Mucosa of descending colon (tissue), 3 donors: Measurements from ENCODE around the gene COG4. TPM values are rescaled to one million over a fixed set of nuclear protein-coding genes. Genes with fewer than 3 reads are reported as not detected.

ENCODE experiments used
- ATAC-seq: fragments of 200-7000 bp; cut with Tn5 transposase; one replicate; pipeline ENCODE4 v1.9.1; 2020; ENCODE audit warnings: mild to moderate bottlenecking, moderate library complexity
- DNase-seq, 3 donors: peaks; one replicate each; pipeline ENCODE4 v3.0.0-alpha.2; 2020
- H3K36me3 ChIP-seq: fragments of 200-600 bp; one replicate; pipeline ENCODE4 v1.8.0; 2021; ENCODE audit warnings: low read depth, mild to moderate bottlenecking
- H3K4me1 ChIP-seq: fragments of 200-600 bp; one replicate; pipeline ENCODE4 v1.8.0; 2021; ENCODE audit warnings: low read depth, mild to moderate bottlenecking
- H3K4me3 ChIP-seq: fragments of 200-600 bp; one replicate; pipeline ENCODE4 v1.8.0; 2021; ENCODE audit warnings: mild to moderate bottlenecking
- H3K9me3 ChIP-seq: fragments of 200-600 bp; one replicate; pipeline ENCODE4 v1.8.0; 2021; ENCODE audit warnings: mild to moderate bottlenecking
- intact Hi-C, 2 donors: fragments of 100-400 bp; cut with DNase I in 1 of 2; cut with micrococcal nuclease in 1 of 2; formaldehyde crosslinking; loops; one replicate each; pipeline versions ENCODE4 v1.11.0 to v1.11.1; 2022; cut with DNase I, micrococcal nuclease
- total RNA-seq, 3 donors: library from RNA; stranded (reverse); fragmentation: NEBNext Ultra II Directional in 2 of 3; extraction: Animal tissue kit (Norgen Biotek cat#: 25700) in 2 of 3; gene quantifications; one replicate each; pipeline versions ENCODE4 v1.2.1 to v1.2.4, GENCODE V29; 2021 to 2023
- TF ChIP-seq, protein P1 (sequence below): fragments of 200-600 bp; IDR thresholded peaks from one replicate; pipeline ENCODE4 v1.8.0; 2022; ENCODE audit warnings: antibody characterized with exemption, mild to moderate bottlenecking
- donor health status: DM: no; HTN: no; CAD: no; lungs with moderate emphysema.
- donor health status: DM: no; HTN: no; CAD: no.
- donor health status: DM: no; HTN: yes; CAD: no.

COG4 gene
- total RNA-seq, 3 donors from 2014 or later = 58.3 to 66.2 (median 60.5) TPM

DNA sequence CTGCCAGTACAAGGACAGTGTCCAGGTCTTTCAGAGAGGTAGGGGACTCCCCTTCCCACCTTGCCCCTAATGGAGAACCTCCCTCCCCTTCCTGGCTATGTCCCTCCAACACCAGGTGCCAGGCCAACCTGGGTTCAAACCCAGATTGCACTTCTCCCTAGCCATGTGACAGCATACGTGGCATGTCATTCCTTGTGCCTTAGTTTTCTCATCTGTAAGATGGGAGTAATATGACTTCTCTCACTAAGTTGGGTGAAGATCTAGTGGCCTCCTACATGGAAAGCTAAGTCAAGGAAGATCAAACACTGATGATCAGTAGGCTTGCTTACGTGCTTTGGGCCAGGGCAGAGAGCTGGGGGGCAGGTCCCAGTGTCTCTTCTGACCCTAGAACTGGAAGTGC lies 60.1 kb downstream of the COG4 start:
- DNase-seq (no peak), ATAC-seq (no peak)
- H3K9me3 ChIP-seq = no peaks in the 10 kb centered on the region
- TF ChIP-seq, protein P1, sequence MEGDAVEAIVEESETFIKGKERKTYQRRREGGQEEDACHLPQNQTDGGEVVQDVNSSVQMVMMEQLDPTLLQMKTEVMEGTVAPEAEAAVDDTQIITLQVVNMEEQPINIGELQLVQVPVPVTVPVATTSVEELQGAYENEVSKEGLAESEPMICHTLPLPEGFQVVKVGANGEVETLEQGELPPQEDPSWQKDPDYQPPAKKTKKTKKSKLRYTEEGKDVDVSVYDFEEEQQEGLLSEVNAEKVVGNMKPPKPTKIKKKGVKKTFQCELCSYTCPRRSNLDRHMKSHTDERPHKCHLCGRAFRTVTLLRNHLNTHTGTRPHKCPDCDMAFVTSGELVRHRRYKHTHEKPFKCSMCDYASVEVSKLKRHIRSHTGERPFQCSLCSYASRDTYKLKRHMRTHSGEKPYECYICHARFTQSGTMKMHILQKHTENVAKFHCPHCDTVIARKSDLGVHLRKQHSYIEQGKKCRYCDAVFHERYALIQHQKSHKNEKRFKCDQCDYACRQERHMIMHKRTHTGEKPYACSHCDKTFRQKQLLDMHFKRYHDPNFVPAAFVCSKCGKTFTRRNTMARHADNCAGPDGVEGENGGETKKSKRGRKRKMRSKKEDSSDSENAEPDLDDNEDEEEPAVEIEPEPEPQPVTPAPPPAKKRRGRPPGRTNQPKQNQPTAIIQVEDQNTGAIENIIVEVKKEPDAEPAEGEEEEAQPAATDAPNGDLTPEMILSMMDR = no peak
- no peaks in the 10 kb centered on the region for H3K4me1 ChIP-seq
- intact Hi-C loops = loop anchor here in 1 of 2 donors (10.0 kb wide), 1 partner anchor 68 kb away; no protein-coding TSS in a partner anchor
- H3K4me3 ChIP-seq = no peak overlapping the region
- no peaks in the 10 kb centered on the region for H3K36me3 ChIP-seq

DNA sequence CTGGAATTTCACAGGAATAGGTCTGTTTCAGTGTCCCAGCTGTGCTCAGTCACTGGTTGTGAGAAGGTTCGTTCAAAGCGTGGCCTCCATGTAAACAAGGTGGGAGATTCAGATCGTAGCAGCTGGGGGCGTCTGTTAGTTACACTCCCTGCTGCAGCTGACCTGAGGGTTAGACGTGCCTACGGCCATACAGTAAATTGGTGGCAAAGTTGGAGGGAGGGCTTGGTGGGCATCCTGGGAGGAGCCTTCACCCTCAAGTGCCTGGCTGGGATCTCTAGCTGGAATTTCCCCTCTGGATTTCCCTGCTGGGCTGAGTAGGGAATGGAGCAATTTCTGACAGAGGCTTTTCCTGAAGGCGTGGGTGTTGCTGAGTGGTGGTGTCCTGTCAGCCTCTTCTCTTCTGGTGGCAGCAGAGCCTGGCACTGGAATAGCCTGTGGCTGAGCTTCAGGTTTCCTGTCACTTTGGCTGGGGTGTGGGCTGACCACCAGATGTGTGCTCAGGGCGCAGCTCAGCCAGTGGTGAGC lies 62.6 kb downstream of the COG4 start:
- ATAC-seq = peak; percentile 32
- Histone ChIP-seq H3K4me3 (no peak overlapping the region), H3K9me3 (no peaks in the 10 kb centered on the region), H3K36me3 (no peaks in the 10 kb centered on the region), H3K4me1 (no peaks in the 10 kb centered on the region)
- no peak for DNase-seq
- TF ChIP-seq, protein P1 = no peak
- intact Hi-C loops = loop anchor here in 1 of 2 donors (10.0 kb wide), 1 partner anchor 66 kb away; no protein-coding TSS in a partner anchor

DNA sequence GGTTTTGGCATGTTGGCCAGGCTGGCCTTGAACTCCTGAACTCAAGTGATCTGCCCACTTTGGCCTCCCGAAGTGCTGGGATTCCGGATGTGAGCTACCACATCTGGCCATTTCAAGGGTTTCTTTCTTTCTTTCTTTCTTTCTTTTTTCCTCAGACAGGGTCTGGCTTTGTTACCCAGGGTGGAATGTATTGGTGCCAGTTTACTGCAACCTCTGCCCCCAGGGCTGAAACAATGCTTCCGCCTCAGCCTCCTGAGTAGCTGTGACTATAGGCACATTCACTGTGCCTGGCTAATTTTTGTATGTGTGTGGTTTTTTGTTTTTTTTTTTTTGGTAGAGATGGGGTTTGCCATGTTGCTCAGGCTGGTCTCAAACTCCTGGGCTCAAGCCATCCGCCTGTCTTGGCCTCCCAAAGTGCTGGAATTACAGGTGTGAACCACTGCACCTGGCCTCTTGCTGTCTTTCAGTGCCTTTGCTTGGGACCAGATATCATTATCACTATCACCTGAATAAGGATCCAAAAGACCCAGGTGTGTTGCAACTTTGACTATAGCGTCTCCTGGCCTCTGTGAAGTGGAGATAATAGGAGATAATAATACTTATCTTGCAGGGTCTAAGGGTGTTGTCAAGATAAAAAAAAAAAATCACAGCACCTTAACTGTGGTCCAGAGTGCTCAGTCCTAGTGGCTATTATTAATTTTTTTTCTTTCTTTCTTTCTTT lies 65.7 kb downstream of the COG4 start:
- DNase-seq = no peak
- no peak for ATAC-seq
- no peaks in the 10 kb centered on the region for H3K36me3 ChIP-seq
- TF ChIP-seq, protein P1 = no peak
- intact Hi-C loops = loop anchor here in 1 of 2 donors (10.0 kb wide), 1 partner anchor 63 kb away; no protein-coding TSS in a partner anchor
- no peaks in the 10 kb centered on the region for H3K4me1 ChIP-seq
- no peaks in the 10 kb centered on the region for H3K9me3 ChIP-seq
- H3K4me3 ChIP-seq = no peak overlapping the region

DNA sequence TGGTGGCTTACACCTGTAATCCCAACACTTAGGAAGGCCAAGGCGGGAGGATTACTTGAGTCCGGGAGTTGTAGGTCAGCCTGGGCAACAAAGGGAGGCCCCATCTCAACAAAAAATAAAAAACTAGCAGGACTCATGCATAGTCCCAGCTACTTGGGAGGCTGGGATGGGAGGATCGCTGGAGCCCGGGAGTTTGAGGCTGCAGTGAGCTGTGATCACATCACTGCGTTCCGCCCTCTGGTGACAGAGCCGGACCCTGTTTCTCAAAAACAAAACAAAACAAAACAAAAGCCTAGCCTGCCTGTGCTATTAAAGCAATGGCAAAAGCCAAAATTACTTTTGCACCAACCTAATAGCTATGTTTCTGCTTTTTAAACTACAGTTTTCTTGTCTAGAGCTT lies 67.4 kb downstream of the COG4 start:
- intact Hi-C loops = loop anchor here in 1 of 2 donors (10.0 kb wide), 1 partner anchor 61 kb away; no protein-coding TSS in a partner anchor

DNA sequence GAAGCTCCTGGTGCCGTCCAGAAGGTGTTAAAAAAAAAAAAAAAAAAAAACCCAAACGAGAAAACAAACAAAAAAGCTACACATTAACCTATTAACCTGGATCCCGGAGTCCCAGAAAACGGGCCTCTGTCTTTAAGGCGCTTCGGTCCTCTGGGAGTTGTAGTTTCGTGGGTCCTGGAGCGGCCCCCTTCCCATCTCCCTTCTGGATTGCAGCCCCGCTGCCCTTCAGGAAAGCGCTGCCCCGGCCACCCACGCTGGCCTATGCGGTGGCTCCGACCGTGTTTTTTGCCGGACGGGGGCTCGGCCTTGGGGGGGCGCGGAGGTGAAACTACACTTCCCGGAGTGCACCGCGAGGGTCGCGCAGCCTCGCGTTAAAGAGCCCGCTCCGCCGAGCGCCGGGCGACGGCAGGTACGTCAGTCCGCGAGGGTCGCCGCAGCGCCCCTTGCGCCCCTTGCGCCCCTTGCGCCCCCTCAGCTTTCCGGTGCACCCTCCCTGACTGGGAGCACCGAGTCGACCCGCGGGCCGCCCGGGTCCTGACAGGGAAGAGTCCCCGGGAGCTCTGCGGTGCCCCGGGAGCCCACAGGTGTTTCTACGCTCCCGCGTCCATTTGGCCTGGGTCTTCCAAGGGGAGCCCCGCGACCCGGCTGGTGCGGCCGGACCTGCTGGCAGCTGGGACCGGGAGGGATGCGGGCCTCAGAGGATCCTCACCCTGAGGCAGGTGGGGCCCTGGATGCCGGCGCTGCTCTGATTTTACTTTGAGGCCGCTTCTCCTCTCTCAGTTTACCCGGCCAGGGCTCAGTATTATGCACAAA lies 68.9 kb downstream of the COG4 start, which contains the start of gene FCSK:
FCSK (plus strand) TSS at position 374 of the 813 bp plus-strand sequence. CDS start 8,596 bp downstream, outside the sequence.
- ATAC-seq (peak; percentile 93), DNase-seq (peak; percentile 75 to 83 (median 82))
- no peaks in the 10 kb centered on the region for H3K4me1 ChIP-seq
- no peaks in the 10 kb centered on the region for H3K9me3 ChIP-seq
- H3K36me3 ChIP-seq = no peaks in the 10 kb centered on the region
- peak within 1 kb of the TSS; percentile 89 for H3K4me3 ChIP-seq
- intact Hi-C loops = loop anchor here in 1 of 2 donors (10.0 kb wide), 1 partner anchor 60 kb away; no protein-coding TSS in a partner anchor
- TF ChIP-seq, protein P1 = no peak

More for the DNA sequence above, 67.4 kb downstream of the COG4 start:
- no peaks in the 10 kb centered on the region for H3K9me3 ChIP-seq
- TF ChIP-seq, protein P1 = no peak
- H3K4me1 ChIP-seq = no peaks in the 10 kb centered on the region
- DNase-seq (no peak), ATAC-seq (no peak)
- H3K4me3 ChIP-seq = no peak overlapping the region
- no peaks in the 10 kb centered on the region for H3K36me3 ChIP-seq
